ENCODE results near the gene AHCYL2.
"Not testable (repeated sequence)": the region's sequence is repeated elsewhere in the genome, so short reads cannot be mapped to it uniquely, and the experiment has no call there.

DNA sequence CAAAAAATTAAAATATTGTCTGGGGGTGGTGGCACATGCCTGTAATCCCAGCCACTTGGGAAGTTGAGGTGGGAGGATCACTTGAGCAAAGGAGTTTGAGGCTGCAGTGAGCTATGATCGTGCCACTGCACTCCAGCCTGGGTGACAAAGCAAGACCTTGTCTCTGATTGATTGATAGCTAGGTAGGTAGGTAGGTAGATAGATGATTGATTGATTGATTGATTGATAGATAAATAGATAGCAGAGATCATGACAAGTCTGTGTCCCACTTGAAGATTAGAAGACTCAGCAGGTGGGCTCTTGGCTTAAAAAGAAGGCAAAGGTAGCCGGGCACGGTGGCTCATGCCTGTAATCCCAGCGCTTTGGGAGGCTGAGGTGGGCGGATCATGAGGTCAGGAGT, 27.8 kb downstream of the AHCYL2 start:
- TF ChIP-seq EZH2 (IDR thresholded peaks at IDR 0.05; ENCODE audit: insufficient read depth, poor library complexity, severe bottlenecking); EZH2phosphoT487 (IDR thresholded peaks at IDR 0.05; ENCODE audit: insufficient read depth, low read depth): not testable (repeated sequence)

Measured in GM23248 (cell line).